HG02885 (cell line): ENCODE data around the gene TECPR2.
"Not testable (repeated sequence)": the region's sequence is repeated elsewhere in the genome, so short reads cannot be mapped to it uniquely, and the experiment has no call there.

Experiments
- ATAC-seq: cut with Tn5 transposase; IDR thresholded peaks from one replicate; pipeline ENCODE4 v1.9.1; 2021; ENCODE audit warnings: mild to moderate bottlenecking; ENCODE audit not compliant: unreplicated experiment, poor library complexity

The TECPR2 gene

GRCh38 chr14:102540315-102541028 lies 177.7 kb downstream of the TECPR2 start:
- ATAC-seq: no peak

DNA sequence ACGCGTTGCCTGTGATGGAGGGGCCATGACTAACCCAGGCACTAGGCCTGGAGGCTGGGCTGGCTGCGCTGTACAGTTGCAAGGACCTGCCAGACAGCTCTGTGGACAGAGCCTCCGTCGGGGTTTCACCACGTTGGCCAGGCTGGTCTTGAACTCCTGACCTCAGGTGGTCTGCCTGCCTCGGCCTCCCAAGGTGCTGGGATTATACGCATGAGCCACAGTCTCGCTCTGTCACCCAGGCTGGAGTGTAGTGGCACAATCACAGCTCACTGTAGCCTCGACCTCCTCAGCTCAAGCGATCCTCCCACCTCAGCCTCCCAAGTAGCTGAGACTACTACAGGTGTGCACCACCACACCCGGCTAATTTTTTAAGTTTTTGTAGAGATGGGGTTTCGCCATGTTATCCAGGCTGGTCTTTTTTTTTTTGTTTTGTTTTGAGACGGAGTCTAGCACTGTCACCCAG lies 178.3 kb downstream of the TECPR2 start:
- ATAC-seq: not testable (repeated sequence)

GRCh38 chr14:102541771-102542170 lies 179.0 kb downstream of the TECPR2 start:
- no peak for ATAC-seq

DNA sequence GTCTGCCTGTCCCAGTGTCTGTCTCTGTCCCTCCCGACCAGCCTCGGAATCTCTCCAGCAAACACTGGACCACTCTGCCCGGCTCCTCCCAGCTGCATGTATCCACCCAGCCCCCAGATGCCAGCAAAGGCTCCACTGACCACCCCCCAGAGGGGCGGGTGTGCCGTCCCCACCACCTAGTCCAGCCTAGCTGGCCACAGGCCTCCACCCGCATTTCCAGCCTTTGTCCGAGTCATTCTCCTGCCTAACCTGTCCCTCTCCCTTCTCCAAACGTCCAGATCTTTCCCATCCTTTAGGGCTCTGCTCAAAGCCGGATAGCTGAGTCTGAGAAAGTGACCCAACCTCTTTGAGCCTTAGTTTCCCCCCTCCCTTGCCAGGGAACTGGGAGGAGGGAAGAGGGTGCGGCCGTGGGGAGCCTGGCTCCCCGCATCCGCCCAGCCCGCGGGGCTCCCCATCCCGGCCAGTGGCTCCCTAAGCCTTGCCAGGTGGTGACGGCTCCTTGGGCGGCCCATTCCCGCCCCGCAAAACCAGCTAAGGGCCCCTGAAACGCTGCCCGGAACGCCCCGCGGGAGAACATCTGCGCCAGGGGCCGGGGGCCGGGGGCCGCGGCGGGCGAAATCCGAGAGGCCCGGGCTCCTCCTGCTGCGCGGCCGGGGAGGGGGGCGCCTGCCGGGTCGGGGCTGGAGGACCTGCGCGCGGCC lies 181.5 kb downstream of the TECPR2 start:
- no peak for ATAC-seq

DNA sequence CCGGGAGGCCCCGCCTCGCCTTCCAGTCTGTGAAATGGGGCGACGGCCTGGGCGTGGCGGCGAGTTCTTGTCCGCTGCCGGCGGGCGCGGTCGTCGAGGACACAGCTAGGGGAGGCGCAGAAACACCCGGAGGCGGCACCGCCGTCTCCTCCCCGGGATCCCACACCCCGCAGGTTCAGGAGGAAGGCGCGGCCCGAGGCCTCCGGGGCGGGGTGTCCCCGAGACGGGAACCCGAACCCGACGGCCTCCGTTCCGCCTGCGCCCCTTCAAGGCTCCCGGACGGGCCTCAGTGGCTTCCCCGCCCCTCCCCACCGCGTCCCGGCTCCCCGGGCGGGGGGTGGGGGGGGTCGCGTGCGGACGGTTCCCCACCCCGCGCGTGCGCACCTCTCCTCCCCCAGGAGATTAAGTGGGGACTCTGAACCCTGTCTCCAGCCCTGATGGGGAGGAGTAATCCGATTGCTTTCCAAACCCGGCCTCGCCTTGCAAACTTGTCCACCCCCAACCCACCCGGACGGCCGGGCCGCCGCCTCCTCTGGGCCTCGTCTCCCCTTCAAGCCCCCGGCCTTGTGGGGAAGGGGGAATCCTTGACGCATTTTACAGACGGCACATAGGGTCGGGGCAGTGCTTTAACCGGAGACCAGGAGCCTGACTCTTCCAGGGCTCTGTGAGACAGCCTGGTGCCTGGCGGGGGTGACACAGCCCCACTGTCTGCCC lies 182.2 kb downstream of the TECPR2 start:
- ATAC-seq: no peak

DNA sequence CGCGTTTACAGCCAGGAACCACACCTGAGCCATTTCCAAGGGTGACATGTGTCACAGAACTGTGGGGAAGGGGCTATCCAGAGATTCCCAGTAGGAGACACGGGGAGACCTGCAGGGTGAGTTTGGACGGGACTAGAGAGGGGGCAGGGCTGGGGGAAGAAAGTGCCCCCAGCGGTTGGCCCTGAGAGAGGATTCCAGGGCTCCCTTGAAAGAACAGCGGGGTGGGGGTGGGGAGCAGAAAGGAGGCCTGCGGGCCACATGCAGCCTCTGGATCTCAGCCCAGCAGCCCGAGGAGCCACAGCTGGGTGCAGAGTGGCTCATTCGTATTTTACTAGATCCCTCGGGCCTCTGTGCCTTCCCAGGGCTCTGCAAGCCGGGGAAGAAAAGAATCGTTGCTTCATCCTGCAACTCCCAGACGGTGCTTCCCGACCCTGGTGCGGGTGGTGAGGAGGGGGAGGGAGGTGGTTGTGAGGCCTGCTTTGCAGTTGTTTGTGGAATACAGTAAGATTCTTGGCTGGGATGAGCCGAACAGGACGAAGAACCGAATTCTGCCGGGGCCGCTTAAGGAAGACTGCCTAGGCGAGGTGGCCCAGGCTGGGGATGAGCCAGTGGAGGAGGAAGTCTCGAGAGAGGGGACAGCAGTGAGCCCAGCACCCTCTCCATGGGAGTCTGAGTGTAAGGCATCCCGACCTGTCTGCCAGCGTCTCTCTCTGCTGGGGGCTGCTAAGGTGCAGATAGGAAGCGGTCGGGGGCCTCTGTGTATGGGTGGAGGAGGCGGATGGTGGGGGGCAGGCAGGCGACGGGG lies 182.9 kb downstream of the TECPR2 start:
- no peak for ATAC-seq

DNA sequence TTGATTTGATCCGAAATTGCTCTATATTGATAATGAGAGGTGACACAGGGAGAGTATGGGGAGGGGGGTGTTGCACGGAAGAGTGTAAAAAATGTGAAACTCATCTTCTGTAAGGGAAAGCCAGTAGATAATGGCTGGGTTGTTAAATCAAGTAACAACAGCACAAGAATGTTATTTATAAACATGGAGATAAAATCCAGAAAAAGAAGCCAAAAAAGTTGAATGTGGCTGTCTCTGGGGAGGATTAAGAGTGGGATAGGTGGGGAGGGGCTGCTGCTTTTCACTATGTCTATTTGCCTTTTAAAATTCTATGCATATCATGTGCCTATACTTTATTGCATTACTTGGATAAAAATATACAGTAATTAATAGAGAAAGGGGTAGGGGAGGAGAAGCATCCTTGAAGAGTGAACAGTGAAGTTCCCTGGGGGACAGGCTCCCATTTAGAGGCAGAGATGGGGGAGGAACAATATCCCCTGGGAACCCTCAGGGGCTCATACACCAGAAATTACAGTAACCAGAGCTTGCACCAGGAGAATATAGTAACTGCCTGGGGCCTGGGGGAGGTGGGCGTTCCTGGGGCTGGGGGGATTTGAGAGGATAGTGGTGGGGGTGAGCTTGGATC lies 186.0 kb downstream of the TECPR2 start:
- no peak for ATAC-seq

- not testable (repeated sequence) for ATAC-seq
Measured at GRCh38 chr14:102550927-102551401, 188.2 kb downstream of the TECPR2 start.
